Myocyte (in vitro differentiated cells): ENCODE measurements around the gene MAEA. TPM values are rescaled to one million over a fixed set of nuclear protein-coding genes. Genes with fewer than 3 reads are reported as not detected.

Experiments
- DNase-seq: peaks from one replicate; pipeline ENCODE4 v3.0.0-alpha.2; 2012; ENCODE audit warnings: low read depth
- total RNA-seq: library from RNA; depleted of rRNA; stranded (reverse); fragments of >200 nt; gene quantifications from 2 replicates; pipeline ENCODE4 v1.2.3, GENCODE V29; 2014

The MAEA gene
- total RNA-seq, 1 donor from 2014 or later, result 47.8 TPM

DNA sequence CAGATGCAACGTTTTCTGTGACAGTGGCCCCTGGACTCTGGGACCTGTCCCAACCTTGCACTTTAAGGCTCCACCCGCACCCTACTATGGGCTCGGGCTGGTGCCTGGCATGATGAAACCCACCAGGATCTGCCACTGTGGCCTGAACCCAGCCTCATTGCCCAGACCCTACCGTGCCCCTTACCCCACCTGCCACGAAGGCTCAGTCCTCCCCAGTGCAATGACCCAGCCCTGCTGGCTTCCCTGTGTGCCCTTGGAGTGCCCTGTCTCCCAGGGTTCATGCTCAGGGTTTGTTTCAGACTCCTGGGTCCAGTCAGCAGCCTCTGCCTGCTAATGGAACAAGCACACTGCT is 60.5 kb downstream of the MAEA start:
- no peak for DNase-seq

DNA sequence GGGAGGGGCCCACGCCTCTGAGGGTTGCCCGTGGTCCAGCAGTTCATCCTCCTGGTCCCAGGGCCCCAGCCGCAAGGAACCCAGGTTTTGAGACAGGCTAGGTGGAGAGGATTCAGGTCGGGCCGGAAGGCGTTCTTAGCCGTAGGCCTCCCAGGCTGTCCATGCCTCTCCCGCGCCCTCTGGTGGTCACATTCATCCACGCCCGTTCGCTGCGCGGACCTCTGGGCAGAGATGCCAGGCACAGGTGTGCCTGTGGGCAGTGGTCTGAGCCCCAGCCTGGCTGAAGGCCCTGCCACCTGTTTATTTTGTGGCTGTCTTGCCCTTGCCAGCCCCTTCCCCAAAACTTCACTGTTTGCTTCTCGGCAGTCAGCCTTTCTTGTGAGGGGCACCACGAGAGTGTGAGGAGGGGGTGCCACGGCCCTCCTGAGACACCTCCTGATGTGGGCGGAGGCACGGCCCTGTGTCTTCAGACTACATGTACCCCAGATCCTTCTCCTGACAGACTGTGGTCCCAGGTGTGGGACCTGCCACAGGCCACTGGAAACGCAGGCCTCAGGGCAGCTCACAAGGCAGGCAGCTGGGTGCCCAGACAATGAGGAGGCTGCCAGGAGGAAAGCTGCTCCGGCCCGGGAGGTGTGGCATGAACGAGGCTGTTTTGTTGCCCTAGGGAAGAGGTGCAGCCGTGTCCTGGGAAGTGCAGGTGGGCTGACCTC is 62.3 kb downstream of the MAEA start:
- DNase-seq, result peak; percentile 82

DNA sequence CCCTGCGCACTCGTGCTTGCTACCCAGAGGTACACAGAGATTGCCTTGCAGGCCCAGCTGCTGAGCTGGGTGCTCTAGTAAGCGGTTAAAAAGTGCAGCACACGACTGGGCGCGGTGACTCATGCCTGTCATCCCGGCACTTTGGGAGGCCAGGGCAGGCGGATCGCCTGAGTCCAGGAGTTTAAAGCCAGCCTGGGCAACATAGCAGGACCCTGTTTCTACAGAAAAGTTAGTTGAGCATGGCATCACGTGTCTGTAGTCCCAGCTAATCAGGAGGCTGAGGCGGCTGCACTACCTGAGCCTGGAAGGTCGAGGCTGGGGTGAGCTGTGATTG is 62.8 kb downstream of the MAEA start:
- no peak for DNase-seq

DNA sequence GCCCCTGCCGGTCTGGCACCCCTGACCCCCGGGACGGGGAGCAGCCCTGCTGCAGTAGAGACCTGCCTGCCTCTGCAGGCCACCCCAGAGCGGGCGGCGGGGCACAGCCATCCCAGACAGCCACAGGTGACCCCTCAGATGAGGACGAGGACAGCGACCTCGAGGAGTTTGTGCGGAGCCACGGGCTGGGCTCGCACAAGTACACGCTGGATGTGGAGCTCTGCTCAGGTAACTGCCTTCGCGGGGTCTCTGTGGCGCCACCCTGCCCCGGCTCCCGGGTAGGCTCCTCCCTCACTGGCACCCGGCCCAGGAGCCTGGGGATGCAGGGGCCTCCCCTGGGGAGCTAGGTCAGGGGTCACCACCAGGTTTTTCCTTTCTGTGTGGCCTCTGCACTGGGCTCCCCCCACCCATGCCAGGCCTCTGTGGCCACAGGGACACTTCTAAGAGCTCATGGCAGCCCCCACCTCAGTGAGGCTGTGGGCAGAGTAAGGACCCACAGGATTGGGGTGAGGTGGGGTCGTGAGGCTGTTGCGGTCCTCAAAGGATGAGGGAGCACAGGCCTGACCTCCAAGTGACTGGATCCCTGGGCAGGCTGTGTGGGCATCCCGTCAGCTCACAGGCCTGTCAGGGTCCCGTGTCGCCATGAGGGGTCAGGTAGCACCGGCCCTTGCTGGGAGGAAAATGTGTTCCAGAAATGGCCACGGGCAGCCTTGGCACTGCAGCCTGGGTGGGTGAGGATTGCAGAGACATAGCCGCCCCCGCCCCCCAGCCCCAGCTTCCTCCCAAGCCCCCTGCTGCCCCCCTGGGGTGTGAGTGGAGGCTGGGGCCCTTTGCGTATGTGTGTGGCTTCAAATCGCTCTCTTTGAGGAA is 63.7 kb downstream of the MAEA start:
- DNase-seq, result no peak

DNA sequence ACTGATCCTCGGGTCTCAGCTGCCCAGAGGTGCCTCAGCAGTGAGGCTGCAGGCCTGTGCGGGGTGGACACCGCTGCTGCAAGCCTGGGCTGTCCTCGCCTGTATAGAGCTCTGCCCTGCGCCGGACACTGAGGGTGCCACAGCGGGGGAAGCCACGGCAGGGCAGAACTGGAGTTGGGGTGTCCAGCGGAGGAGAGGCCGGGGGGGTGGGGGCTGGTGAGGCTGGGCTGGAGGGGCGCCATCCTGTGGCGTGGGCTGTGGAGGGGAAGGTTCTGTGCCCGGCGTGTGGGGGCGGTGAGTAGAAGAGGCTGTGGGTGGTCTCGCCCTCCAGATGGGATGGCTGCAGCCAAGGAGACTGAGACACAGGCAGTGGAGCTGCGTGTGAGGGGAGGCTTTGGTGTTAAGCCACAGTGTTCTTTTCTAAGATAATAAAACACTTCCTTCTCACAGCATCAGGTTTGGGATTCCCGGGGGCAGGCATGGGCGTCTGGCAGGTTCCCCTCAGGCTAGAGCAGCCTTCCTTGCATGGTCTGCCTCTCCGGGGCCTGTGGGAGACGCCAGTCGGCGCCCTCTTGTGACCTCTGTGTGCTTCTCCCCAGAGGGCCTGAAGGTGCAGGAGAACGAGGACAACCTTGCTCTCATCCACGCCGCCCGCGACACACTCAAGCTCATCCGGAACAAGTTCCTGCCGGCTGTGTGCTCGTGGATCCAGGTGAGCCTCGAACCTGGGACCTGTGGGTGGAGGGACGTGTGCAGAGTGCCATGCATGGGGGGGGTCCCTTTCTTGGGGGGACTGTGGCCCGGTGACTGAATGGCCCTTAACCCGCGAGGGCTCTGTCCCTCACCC is 64.7 kb downstream of the MAEA start:
- DNase-seq, result no peak

DNA sequence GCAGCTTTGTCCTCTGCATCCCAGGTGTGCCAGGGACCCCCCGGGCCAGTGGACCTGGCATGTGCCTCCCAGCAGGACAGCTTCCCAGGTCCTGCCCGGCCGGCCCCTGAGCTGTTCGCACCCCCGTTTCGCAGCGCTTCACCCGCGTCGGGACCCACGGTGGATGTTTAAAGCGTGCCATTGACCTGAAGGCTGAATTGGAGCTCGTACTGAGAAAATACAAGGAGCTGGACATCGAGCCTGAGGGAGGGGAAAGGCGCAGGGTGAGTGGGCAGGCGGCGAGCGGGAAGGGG is 65.2 kb downstream of the MAEA start:
- no peak for DNase-seq

DNA sequence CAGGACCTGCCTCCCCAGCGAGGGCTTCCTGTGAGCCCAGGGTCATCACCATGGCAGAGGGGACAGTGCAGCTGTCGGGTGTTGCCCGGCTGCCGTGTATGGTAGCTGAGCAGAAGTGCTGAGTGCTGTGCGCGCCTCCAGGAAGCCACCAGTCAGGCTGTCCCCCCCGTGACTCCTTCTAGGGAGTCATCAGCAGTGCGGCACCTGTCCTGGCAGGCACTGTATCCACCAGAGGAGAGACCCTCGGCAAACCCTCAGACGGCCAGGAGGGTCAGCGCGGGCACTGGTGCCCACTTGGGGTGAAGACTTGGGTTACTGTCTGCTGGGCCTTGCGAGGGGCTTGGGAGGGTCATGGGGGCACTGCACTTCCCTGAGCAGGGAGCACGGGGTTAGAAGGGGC is 65.7 kb downstream of the MAEA start:
- no peak for DNase-seq

DNA sequence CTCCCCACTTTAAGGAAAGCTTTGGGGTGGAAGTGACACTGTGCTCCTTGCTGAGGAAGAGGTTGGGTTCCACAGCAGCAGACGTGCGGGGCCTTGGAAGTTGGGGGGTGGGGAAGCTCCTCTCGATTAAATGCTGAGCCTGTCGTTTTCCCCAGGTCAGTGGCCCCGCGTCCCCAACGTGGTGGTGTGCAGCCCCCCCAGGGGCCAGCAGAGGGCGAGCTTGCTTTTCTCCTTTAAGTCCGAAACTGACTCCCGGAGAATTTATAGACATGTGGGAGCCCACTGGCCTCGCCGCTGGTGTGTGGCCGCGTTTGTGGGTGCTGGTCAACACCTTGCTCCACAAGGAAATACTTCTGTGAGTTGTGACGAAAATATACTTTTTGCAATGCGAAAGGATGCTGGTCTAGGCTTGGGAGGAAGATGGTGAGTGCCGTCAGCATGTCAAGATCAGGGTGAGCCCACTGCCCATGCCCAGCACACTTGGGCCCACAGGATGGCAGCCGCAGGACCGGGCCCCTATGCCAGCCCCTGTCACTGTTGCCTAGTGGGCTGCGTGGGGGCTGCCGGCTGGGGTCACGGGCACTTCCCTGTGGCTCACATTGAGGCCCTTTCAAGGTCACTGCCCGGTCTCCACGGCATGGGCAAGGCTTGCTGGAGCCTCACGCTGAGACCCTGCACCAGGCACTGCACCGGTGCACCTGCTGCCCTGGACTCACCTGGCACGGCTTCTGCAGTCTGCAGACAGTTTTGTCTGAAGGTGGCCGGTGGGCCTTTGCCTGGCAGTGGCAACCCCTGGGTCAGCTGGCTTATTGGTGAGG is 66.7 kb downstream of the MAEA start:
- DNase-seq, result peak; percentile 57

DNA sequence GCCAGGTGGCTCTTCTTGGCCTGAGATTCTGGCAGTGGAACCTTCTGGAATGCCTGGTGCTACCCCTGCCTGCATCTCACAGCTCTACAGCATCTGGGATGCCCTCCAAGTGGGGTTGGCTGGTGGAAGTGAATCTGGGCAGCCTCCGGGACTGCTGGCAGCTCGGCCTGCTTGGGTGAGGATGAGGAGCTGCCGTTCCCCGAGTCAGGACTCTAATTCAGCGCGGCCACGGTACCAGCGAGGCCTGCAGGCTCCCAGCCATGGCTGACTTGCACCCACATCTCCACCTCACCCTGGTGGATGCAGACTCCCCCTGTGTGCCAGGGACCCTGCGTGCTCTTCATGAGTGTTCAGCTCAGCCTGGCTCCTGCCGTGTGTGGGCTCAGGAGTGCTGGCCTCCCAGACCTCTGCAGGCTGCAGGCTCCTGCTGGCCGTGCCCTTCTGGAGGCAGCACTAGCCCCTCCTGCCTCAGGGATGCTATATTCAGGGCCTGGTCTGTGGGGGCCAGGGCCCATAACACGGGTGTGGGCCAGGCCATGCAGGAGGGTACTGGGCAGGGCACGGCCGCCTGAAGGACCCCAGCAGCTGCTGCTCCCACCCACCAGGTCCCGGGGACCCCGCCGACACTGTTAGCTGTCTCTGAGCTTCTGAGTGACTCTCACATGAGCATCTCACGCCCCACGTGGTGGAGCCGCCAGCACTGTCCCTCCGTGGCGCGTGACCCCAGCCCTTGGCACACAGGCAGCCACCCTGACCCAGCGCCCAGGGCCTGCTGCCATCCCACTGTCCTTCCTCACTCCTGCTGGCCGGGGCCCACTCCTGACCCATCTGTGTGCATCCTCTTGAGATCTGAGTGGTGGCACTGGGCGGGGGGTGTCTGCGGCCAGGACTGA is 67.9 kb downstream of the MAEA start:
- no peak for DNase-seq

DNA sequence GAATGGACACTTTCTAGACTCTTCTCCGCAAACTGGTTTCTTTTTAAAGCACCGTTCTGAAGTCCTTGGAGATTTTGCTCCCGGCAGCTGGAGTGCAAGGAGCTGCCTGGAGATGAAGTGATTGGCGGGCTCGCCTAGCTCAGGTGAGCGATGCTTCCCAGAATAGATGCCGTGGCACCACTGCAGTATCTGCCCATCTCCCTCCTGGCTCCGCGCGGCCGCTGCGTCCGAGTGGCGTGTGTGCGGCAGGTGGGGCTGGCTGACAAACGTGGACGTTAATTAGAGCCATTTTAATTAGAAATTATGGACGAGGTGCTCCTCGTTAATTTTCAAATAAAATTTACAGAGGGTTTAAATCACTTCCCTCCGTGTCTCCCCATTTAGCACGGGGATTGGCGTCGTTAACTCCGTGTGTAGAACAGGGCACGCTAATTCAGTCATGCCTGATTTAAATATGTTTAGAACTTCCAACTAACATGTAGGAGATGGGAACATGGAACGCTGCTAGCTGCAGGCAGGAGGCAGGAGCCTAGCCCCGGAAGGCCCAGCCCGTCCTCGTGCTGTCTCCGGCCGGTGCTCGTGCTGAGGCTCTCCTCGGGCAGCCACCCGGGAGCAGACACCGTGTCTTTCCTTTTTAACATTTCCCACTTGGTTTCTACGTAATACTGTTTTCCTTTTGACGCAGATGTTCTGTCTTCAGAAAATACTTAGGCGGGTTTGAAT is 68.9 kb downstream of the MAEA start:
- DNase-seq, result no peak

DNA sequence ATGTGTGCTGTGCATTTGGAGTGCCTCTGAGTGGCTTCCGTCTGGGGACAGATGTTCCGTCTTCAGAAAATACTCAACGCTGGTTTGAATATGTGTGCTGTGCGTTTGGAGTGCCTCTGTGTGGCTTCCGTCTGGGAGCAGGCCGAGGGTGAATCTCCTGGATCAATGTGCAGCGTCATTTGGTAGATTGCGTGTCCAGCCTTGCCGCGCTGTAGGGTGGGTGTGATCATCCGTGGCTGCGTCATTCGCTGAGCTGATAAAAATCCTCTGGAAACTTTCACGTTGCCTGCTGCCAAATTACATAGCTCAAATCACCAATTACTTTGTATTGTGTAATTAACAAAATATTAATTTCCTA is 69.4 kb downstream of the MAEA start:
- no peak for DNase-seq

DNA sequence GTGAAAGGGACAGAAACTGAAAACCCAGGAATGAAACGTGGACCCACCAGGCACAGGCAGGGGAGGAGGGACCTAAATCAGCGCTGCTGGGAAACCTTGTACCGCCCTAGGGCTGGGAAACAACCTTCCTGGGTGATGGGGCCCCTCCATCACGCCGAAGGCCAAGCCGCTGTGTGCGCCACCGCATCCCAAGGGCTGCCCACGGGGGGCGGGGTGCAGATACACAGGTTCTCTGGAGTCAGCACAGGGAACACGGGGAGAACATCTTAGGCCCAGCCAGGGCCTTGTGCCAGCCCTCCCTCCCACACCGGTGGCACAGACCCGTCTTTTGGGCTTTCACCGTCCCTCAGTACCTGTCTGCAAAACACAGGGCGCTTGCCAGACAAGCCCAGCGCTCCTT is 70.3 kb downstream of the MAEA start:
- no peak for DNase-seq

DNA sequence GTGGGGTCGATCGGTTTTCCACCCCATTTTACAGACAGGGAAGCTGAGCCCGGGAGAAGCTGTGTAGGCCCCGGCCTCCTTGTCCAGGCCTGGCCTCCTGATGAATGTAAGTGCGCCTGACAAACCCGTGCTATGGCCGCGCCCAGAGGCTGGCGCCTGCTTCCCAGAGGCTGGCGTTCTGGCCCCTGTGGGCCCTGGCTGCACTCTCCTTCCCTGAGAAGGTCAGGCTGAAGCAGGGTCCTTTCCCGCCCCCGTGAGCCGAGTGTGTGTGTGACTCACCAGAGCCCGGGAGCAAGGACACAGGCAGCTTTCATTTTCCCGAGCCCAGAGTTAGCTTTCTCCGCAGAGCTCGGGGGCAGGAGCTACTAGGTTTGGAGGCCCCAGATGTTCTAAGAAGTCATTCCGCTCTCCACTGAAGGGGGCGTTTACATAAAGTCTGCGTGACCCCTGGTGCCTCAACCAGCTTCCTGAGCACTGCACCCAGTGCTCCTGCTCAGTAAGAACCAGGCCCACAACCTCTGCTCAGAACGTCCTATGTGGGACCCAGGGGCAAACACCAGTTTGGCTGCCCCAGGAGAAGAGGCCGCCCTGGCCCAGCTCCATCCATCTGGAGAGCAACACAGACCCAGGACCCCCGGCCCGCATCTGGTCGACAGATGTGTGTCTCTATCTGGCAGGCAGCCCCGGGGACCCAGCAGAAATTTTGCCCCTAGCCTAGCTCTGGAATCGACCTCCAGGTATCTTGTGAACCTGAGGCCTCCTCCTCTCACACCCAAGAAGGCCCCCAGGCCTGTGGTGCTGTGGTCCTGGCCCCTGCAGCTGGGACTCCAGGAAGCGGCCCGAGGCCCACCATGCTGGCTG is 71.0 kb downstream of the MAEA start:
- no peak for DNase-seq

DNA sequence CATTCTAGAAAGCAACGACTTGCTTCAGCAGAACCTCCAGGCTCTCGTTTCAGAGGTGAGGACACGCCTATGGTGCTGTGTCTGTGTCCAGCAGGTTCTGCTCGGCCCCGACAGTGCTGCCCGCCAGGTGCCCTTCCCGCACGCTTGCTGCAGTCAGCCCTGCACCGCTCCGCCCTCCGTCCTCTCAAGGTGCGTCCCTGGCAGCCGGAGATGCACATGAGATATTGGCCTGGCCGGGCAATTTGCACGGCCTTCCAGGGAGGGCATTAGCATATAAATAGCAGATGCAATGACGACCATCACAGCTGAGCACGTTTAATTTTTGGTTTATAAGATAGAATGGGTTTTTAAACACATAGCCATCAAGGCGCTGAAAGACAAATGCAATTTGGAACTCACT is 71.7 kb downstream of the MAEA start:
- no peak for DNase-seq

DNA sequence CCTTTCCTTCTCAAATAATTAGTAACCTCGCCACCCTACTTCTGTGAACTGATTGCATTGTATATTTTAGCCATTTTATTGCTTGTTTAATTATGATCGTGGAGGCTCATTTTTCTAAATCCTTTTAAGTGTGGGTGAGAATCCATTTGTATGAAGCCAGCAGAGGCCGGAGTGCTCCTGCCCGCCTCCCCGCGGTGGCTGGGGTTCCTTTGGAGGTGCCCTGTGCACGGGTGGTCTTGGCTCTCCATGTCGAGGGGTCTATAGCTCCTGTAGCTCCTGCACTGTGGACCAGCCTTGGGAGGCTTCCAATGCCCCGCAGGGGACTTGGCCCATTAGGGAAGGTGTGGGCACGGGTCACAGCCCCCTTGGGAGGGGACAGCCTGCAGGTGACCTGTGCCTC is 72.4 kb downstream of the MAEA start:
- no peak for DNase-seq

DNA sequence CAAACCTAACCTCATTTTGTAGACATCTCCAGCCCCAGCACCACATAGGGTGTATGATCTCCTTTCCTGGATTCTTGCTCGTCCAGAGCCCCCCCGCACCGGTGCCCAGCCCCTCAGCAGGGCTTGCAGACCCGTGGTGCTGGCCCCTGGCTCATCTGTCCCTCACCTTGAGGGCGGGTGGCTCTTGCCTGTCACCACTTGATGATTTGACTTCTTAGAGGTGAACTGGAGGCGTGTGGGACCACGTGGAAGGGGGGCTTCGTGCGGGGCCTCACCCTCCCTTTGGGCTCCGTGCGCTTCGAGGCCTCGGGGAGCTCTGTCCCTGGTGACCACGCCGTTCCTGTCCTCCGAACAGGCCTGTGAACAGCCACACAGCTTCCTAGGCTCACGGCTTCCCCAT is 72.8 kb downstream of the MAEA start:
- no peak for DNase-seq

DNA sequence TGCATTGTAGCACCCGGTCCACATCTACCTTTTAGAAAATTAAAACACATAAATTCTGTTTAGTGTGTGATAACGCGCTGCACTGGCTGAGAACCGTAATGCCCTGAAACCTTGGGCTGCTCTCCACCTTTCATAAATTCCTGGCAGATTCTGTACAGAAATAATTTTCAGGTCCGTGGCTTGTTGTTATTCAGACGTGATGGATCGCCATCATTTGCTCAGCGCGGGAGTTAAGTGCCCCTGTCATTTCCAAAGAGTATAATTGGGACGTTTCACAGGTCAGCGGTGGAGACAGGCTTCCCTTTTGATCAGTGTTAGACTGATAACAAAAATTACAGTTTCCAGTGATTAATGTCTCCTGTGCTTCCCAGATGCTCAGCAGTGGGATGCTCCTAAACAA is 73.8 kb downstream of the MAEA start:
- DNase-seq, result no peak

DNA sequence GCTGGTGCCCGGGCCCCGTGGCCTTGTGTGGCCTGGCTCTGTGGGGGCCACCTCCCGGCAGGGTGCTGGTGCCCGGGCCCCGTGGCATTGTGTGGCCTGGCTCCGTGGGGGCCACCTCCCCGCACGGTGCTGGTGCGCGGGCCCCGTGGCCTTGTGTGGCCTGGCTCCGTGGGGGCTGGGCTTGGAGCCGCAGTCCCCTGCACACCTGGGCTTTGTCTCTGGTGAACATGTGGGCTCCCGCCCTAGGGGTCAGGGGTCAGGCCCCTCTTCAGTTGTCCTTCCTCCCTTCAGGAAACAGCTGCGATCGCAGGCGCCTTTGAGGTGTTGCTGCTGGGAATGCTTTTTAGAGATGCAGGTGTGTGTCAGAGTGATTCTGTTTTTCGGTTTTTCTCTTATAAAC is 74.5 kb downstream of the MAEA start:
- no peak for DNase-seq

DNA sequence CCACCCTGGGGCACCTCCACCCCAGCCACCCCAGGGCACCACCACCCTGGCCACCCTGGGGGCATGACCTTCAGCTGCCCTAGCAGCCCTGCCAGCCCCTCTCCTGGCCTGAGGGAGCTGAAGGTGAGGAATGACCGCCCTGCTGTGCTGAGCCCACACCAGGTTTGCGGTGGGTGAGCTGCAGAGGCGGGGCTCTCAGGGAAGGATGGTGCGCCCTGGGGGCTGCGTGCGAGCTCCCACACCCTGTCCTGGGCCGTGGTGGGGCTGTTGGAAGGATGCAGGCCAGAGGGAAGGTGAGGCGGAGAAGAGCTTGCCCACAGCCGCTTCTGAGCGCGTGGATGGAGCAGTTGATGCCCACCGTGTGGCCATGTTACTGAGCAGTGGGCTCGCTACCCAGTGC is 75.1 kb downstream of the MAEA start:
- DNase-seq, result no peak
